ENCODE results near the gene HSD11B2. TPM values are rescaled to one million over a fixed set of nuclear protein-coding genes. Genes with fewer than 3 reads are reported as not detected.

The HSD11B2 gene
- total and polyA plus RNA-seq, 2 experiments from 2014 or later, result 0.93 to 2.3 TPM

GRCh38 chr16:67417333-67418061 is 13.4 kb upstream of the HSD11B2 start:
- Histone ChIP-seq H3K4me2 (no peak overlapping the region), H3K9me3 (ENCODE audit: low read depth) (no peaks in the 10 kb centered on the region), H3K4me1 (ENCODE audit: insufficient read depth) (peaks cover 6% of the 10 kb centered on the region), H2AFZ (no peak overlapping the region), H3K27me3 (no peaks in the 10 kb centered on the region), H3K36me3 (replicated peaks; ENCODE audit: insufficient read depth, low read depth) (no peaks in the 10 kb centered on the region), H3K9me2 (replicated peaks; ENCODE audit: insufficient read depth) (no peaks in the 10 kb centered on the region), H4K20me1 (ENCODE audit: insufficient read depth, poor library complexity, severe bottlenecking) (no peaks in the 10 kb centered on the region), H3K4me3 (no peak overlapping the region), H3K79me2 (no peaks in the 10 kb centered on the region), H3K27ac (peak overlapping the region; percentile 44)
- 68% methylated on average over 2 of the region's 2 CpGs for WGBS (ENCODE audit: low lambda C conversion rate, missing lambda C conversion rate)
- TF ChIP-seq EZH2phosphoT487 (IDR thresholded peaks at IDR 0.05; ENCODE audit: low read depth, severe bottlenecking, unreplicated experiment), result no peak
- TF ChIP-seq CTCF (IDR thresholded peaks at IDR 0.05; ENCODE audit: poor library complexity), result no peak
- TF ChIP-seq EZH2 (IDR thresholded peaks at IDR 0.05; ENCODE audit: borderline replicate concordance), result no peak
- DNase-seq (ENCODE audit: low spot score), result no peak

GRCh38 chr16:67419502-67419901 is 11.4 kb upstream of the HSD11B2 start:
- Histone ChIP-seq H4K20me1 (ENCODE audit: insufficient read depth, poor library complexity, severe bottlenecking) (no peaks in the 10 kb centered on the region), H3K9me2 (replicated peaks; ENCODE audit: insufficient read depth) (no peaks in the 10 kb centered on the region), H3K79me2 (no peaks in the 10 kb centered on the region), H3K4me3 (no peak overlapping the region), H3K27me3 (no peaks in the 10 kb centered on the region), H3K27ac (no peak overlapping the region), H3K4me2 (no peak overlapping the region), H2AFZ (no peak overlapping the region), H3K4me1 (ENCODE audit: insufficient read depth) (peaks cover 11% of the 10 kb centered on the region), H3K9me3 (ENCODE audit: low read depth) (no peaks in the 10 kb centered on the region), H3K36me3 (replicated peaks; ENCODE audit: insufficient read depth, low read depth) (no peaks in the 10 kb centered on the region)
- DNase-seq (ENCODE audit: low spot score), result no peak
- TF ChIP-seq EZH2 (IDR thresholded peaks at IDR 0.05; ENCODE audit: borderline replicate concordance) (no peak), EZH2phosphoT487 (IDR thresholded peaks at IDR 0.05; ENCODE audit: low read depth, severe bottlenecking, unreplicated experiment) (no peak), CTCF (IDR thresholded peaks at IDR 0.05; ENCODE audit: poor library complexity) (no peak)
- WGBS (ENCODE audit: low lambda C conversion rate, missing lambda C conversion rate), result 68% methylated on average over 3 of the region's 3 CpGs

GRCh38 chr16:67419931-67420330 is 11.0 kb upstream of the HSD11B2 start:
- Histone ChIP-seq H3K4me2 (no peak overlapping the region), H2AFZ (no peak overlapping the region), H3K9me3 (ENCODE audit: low read depth) (no peaks in the 10 kb centered on the region), H3K9me2 (replicated peaks; ENCODE audit: insufficient read depth) (no peaks in the 10 kb centered on the region), H4K20me1 (ENCODE audit: insufficient read depth, poor library complexity, severe bottlenecking) (no peaks in the 10 kb centered on the region), H3K27me3 (no peaks in the 10 kb centered on the region), H3K36me3 (replicated peaks; ENCODE audit: insufficient read depth, low read depth) (no peaks in the 10 kb centered on the region), H3K4me1 (ENCODE audit: insufficient read depth) (peaks cover 13% of the 10 kb centered on the region), H3K4me3 (no peak overlapping the region), H3K27ac (no peak overlapping the region), H3K79me2 (no peaks in the 10 kb centered on the region)
- 72% methylated on average over 3 of the region's 3 CpGs for WGBS (ENCODE audit: low lambda C conversion rate, missing lambda C conversion rate)
- TF ChIP-seq EZH2phosphoT487 (IDR thresholded peaks at IDR 0.05; ENCODE audit: low read depth, severe bottlenecking, unreplicated experiment), result no peak
- TF ChIP-seq EZH2 (IDR thresholded peaks at IDR 0.05; ENCODE audit: borderline replicate concordance), result no peak
- no peak for TF ChIP-seq CTCF (IDR thresholded peaks at IDR 0.05; ENCODE audit: poor library complexity)
- DNase-seq (ENCODE audit: low spot score), result no peak
